Iris pigment epithelial cell (primary cell): ENCODE measurements around the gene CYSRT1.

Source experiments
- DNase-seq: peaks from one replicate; pipeline ENCODE4 v3.0.0-alpha.2; 2011; ENCODE audit warnings: low read depth

The CYSRT1 gene

GRCh38 chr9:137227054-137227852, 2.3 kb downstream of the CYSRT1 start, which contains the start of gene RNF224:
RNF224 (plus strand) TSS chr9:137227502; CDS start chr9:137228336, 834 bp downstream.
- peak; percentile 61 for DNase-seq

DNA sequence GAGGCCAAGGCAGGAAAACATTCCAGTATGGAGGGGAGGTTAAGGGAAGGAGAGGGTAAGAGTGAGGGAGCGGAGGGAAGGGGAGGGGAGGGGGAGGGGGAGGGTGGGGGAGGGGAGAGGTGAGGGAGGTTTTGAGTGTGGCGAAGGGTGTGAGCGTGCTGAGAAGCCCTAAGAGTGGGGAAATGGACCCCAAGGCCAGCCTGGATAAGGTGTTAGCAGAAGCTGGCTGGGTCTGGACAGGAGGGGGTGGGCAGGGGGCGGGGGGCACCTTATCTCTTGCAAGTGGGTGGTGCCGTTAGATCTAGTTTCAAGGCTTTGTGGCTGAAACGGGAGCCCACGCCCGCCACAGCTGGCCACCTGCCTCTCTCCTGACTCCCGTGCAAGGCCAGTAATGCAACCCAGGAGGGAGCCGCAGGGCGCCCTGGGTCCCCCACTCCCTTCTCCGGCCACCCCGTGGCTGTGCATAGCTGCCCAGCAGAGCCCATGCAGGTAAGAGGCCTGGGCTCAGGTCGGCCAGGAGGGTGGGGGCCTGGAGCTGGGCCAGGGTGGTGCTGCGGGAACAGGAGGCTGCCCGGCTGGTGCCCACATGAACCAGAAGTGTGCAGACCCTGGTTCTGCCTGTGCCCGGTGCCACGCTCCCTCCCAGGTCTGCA, 3.0 kb downstream of the CYSRT1 start:
- DNase-seq: no peak

- no peak for DNase-seq
These were observed 3.6 kb downstream of the CYSRT1 start for GRCh38 chr9:137228506-137228967.

DNA sequence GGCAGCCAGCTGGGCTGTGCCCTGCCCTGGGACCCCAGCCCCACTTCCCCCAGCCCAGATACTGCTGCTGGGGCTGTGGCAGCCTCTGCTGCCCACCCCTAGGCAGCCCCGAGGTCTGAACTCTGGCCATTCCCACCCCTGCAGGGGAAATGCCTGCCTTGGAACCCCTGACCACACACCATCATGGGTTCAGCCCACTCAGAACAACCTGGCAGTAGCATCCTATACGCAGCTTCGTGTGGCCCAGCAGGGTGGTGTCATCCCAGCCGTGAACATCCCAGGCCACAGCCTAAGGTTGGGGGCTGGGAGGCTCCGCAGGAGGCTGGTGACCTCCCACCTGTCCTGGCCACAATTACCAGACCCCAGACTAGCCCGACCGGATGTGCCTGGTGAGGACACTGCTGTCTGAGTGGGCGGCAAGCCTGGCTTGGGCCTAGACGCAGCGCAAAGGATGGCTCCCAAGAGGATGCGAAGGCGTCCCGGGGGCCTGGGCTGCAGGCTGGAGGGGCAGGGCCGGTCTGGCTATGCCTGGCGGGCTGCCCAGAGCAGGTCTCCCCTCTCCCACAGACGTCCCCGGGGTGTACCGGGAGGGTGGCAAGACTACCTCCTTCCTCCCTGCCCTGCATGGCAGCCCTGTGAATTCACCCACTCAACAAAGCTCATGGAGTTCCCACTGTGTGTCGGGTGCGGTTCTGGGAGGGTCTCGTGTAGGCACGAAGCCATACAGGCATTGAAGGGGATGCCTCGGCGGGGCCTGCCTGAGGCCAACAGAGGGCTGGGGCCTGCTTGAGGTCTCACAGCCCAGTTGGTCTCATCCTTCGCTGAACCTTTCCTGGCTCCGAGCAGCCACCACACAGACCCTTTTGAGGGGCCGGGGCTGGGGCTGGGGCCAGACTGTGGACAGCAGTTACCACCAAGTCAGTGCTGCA, 4.3 kb downstream of the CYSRT1 start:
- no peak for DNase-seq

DNA sequence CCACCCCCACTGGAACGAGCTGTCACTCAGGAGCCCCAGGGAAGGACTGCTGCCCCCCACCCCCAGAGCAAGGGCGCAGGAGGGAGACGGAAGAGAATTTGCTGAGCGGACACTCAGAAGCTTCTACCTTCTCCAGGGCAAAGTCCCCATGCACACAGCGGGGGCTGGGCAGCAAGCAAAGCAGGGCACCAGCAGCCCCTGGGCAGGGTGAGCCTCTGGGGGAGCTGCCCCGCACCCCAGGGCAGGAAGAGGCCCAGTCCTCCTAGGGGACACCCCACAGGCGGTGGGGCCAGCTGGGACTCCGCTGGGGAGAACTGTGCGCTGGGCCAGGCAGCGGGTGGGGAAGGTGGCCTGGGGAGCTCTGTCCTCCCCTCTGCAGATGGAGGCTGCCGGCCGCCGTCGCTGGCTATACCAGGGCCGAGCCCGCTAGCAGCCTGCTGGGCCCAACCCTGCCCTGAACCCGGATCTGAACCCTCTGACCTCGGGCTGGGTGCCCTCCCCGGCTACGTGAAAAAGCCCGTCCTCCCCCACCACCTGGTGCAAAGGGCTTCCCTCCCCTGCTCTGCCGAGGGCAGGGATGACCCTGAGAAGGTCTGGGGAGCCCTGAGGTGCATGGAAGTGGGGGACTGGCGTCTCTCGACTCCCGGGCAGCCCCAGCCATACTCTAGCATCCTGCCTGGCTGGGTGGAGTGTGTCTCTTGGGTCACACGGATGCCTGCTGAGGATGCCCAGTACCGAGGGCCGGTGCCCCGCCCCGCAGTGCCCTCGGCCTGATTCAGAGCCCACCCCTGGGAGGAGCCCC, 5.1 kb downstream of the CYSRT1 start:
- no peak for DNase-seq

DNA sequence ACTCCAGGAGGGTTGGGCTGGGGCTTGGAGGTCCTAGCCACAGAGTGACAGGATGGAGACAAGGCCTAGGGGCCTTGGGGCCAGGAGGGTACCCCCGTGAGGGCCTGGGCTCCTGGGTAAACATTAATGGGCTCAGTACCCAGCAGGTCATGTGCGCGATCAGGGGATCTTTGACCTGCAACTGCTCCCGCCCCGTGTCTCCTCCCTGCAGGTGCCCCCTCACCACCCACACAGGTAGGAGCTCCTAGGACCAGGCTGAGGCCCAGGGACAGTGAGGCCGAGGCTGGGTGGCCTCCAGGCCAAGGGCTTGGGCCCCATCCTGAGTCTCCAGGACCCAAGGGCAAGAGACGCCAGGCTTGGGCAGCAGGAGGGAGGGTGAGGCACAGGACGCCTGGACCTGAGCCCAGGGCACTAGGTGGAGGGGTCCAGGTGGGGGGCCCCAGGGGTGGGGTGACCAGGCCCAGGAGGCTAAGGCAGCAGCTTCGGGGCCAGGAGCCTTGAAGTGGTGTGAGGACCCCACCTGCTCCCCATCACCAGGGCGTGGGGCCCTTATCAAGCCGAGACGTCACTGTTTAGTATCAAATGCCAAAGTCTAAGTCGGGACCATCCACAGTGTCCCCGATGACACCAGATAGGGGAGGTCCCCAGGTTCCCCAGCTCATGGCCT, 5.9 kb downstream of the CYSRT1 start, which contains the start of gene SLC34A3:
TSS of gene SLC34A3 (plus strand) at position 197 of the 667 bp plus-strand sequence. CDS start 802 bp downstream, outside the sequence.
- no peak for DNase-seq

GRCh38 chr9:137231372-137232039, 6.5 kb downstream of the CYSRT1 start:
- no peak for DNase-seq

DNA sequence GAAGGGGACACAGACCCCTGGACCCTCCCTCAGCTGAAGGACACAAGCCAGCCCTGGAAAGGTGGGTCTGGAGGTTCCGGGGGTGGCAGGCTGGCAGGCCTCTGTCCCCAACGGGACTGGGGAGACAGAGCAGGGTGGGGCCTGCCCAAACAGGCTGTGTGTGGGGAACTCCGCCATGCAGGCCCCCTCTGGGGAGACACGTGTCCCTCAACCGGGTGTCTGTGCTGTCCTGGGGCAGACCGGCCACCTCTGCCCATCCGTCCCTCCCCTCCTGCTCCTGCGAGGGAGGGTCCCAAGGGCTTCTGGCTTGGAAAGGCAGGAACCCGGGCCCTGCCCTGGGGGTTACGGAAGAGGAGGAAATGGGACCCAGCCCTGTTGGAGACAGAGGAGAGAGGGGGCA, 7.1 kb downstream of the CYSRT1 start:
- DNase-seq: no peak

- no peak for DNase-seq
These were observed 7.5 kb downstream of the CYSRT1 start for GRCh38 chr9:137232510-137232909.

DNA sequence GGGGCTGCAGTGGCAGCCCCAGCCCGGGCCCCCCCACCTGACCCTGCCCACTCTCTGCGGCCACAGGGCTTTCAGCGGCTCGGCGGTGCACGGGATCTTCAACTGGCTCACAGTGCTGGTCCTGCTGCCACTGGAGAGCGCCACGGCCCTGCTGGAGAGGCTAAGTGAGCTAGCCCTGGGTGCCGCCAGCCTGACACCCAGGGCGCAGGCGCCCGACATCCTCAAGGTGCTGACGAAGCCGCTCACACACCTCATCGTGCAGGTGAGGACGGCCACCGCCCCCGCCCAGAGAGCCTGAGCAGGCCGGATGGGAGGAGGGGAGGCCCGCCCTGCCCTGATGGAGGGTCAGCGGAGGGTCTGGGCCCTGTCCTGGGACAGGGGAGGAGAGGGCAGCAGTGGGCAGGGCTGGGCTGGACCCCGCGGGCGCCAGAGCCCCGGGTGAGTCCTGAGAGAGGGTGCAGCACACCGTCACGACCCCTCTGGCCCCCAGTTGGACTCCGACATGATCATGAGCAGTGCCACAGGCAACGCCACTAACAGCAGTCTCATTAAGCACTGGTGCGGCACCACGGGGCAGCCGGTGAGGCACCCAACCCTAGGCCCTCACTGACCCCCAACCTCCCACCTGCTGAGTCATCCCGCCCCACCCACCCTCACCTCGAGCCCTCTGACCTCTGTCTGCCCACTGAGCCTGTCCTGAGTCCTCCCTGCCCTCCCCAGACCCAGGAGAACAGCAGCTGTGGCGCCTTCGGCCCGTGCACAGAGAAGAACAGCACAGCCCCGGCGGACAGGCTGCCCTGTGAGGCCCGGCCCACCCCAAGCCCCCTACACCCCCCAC, 8.4 kb downstream of the CYSRT1 start:
- no peak for DNase-seq

GRCh38 chr9:137234055-137234697, 9.2 kb downstream of the CYSRT1 start:
- DNase-seq: no peak

GRCh38 chr9:137234758-137235423, 9.9 kb downstream of the CYSRT1 start:
- DNase-seq: no peak

DNA sequence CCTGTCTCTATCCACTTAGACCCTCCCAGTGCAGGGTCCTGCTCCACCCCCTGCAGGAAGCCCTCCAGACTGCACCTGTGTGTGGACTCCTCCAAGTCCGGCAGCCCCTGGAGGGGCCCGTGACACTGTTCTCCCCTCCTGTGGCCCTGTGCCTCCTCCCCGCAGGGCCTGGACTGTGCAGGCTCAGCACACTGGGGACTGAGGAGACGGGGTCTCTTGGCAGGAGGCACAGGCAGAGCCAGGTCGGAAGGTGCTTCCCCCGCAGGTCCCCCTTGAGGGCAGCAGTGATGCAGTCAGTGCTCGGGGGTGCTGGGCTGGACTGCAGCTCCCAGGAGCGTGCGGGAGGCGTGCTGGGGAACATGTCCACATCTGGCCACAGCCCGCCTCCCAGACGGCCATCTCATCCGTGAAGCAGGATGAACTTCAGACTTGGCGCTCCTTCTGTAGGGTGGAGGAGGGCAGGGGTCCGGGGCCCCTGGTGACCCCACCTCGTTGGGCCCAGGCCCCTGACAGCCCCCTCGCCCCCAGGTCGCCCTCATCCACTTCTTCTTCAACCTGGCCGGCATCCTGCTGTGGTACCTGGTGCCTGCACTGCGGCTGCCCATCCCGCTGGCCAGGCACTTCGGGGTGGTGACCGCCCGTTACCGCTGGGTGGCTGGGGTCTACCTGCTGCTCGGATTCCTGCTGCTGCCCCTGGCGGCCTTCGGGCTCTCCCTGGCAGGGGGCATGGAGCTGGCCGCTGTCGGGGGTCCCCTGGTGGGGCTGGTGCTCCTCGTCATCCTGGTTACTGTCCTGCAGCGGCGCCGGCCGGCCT, 10.7 kb downstream of the CYSRT1 start:
- no peak for DNase-seq

GRCh38 chr9:137236238-137236935, 11.4 kb downstream of the CYSRT1 start:
- peak; percentile 63 for DNase-seq

- no peak for DNase-seq
These were observed 12.0 kb downstream of the CYSRT1 start for GRCh38 chr9:137236936-137237421.
